ENCODE data around the gene ZC2HC1C. TPM values are rescaled to one million over a fixed set of nuclear protein-coding genes. Genes with fewer than 3 reads are reported as not detected.
A peak's percentile ranks its signal among the peaks of the same experiment; 100 is the strongest.

ZC2HC1C gene
- total and polyA plus RNA-seq, 2 donors (not counting 1 experiment from before 2014, with no cell fraction given) = 0.90 to 1.8 TPM

DNA sequence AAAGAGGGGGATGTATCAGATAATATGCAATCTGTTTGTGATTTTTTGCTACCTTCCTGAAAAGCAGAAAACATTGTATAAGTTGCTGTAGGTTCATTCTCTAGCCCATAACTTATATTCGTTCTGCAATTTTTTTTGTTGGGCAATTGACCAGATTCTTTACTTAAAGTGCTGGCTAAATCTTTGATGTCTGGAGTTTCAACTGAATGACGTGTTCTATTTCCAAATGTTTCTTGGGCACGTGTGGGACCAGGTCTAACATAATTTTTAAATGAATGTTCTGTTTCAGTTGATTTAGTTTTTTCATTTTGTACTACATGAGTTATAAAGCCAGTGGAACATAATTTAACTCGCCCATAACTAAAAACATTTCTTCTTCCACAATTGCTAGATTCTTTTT, 21.9 kb upstream of the ZC2HC1C start:
- Histone ChIP-seq H3K4me3 (replicated peaks in 1 of 4; ENCODE audit: control extremely low read depth in 1 of 4, insufficient read depth in 1 of 4, low read depth in 3 of 4, low read length in 4 of 4) (no peak overlapping the region), H3K27ac (ENCODE audit: insufficient read depth, low read length) (no peak overlapping the region), H3K4me1 (ENCODE audit: control insufficient read depth, extremely low read depth, insufficient read depth, low read length) (peaks cover 9% of the 10 kb centered on the region), H4K20me1 (ENCODE audit: control insufficient read depth, extremely low read depth, insufficient read depth, low read length) (no peaks in the 10 kb centered on the region), H3K9ac (ENCODE audit: insufficient read depth, low read length) (no peak overlapping the region), H3K9me3 (ENCODE audit: control insufficient read depth, insufficient read depth, low read depth, low read length) (no peaks in the 10 kb centered on the region), H3K79me2 (ENCODE audit: control insufficient read depth, insufficient read depth, low read length) (peaks cover 4% of the 10 kb centered on the region), H3K27me3 (ENCODE audit: control insufficient read depth, insufficient read depth, low read length) (no peaks in the 10 kb centered on the region), H3K4me2 (ENCODE audit: extremely low read depth, insufficient read depth, low read length) (peak overlapping the region; percentile 1), H3K36me3 (ENCODE audit: control insufficient read depth, insufficient read depth, low read length) (no peaks in the 10 kb centered on the region), H2AFZ (ENCODE audit: low read length) (no peak overlapping the region)
- TF ChIP-seq, protein P1, sequence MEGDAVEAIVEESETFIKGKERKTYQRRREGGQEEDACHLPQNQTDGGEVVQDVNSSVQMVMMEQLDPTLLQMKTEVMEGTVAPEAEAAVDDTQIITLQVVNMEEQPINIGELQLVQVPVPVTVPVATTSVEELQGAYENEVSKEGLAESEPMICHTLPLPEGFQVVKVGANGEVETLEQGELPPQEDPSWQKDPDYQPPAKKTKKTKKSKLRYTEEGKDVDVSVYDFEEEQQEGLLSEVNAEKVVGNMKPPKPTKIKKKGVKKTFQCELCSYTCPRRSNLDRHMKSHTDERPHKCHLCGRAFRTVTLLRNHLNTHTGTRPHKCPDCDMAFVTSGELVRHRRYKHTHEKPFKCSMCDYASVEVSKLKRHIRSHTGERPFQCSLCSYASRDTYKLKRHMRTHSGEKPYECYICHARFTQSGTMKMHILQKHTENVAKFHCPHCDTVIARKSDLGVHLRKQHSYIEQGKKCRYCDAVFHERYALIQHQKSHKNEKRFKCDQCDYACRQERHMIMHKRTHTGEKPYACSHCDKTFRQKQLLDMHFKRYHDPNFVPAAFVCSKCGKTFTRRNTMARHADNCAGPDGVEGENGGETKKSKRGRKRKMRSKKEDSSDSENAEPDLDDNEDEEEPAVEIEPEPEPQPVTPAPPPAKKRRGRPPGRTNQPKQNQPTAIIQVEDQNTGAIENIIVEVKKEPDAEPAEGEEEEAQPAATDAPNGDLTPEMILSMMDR (conservative IDR thresholded peaks at IDR 0.05 in 1 of 2, IDR thresholded peaks at IDR 0.05 in 1 of 2; ENCODE audit: low read depth in 1 of 2, low read length in 2 of 2) = no peak
- no peak for TF ChIP-seq EZH2 (IDR thresholded peaks at IDR 0.05; ENCODE audit: low read length, missing control alignments)
- DNase-seq (ENCODE audit: low read depth in 2 of 2) = peak in 1 of 2 donors; percentile 68

DNA sequence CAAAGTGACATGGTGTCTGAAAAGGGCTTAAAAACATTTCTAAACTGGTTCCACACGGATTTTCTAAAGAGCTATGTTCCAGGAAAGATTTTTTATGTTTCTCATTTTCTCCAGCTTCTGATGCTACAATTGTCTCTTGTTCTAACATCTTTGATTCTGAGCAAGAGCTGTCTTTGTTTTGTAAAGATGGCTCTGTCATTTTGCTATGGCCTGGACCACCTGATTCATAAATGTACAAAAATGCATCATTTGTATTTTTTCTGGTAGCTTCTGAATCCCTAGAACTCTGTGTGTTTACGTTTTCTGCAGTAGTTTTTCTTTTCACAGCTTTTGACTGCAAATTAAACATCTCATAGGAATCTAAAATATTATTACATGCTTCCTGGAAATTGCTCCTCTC, 21.3 kb upstream of the ZC2HC1C start:
- no peaks in the 10 kb centered on the region for H3K27me3 ChIP-seq (ENCODE audit: control insufficient read depth, insufficient read depth, low read length)
- H3K27ac ChIP-seq (ENCODE audit: insufficient read depth, low read length) = no peak overlapping the region
- no peak for DNase-seq (ENCODE audit: low read depth in 2 of 2)
- no peaks in the 10 kb centered on the region for H4K20me1 ChIP-seq (ENCODE audit: control insufficient read depth, extremely low read depth, insufficient read depth, low read length)
- no peak overlapping the region for H2AFZ ChIP-seq (ENCODE audit: low read length)
- no peak for TF ChIP-seq EZH2 (IDR thresholded peaks at IDR 0.05; ENCODE audit: low read length, missing control alignments)
- TF ChIP-seq, protein P1 (conservative IDR thresholded peaks at IDR 0.05 in 1 of 2, IDR thresholded peaks at IDR 0.05 in 1 of 2; ENCODE audit: low read depth in 1 of 2, low read length in 2 of 2) = no peak
- H3K79me2 ChIP-seq (ENCODE audit: control insufficient read depth, insufficient read depth, low read length) = peaks cover 2% of the 10 kb centered on the region
- H3K4me1 ChIP-seq (ENCODE audit: control insufficient read depth, extremely low read depth, insufficient read depth, low read length) = peaks cover 9% of the 10 kb centered on the region
- no peak overlapping the region for H3K4me2 ChIP-seq (ENCODE audit: extremely low read depth, insufficient read depth, low read length)
- no peaks in the 10 kb centered on the region for H3K36me3 ChIP-seq (ENCODE audit: control insufficient read depth, insufficient read depth, low read length)
- no peak overlapping the region for H3K9ac ChIP-seq (ENCODE audit: insufficient read depth, low read length)
- H3K4me3 ChIP-seq (replicated peaks in 1 of 4; ENCODE audit: control extremely low read depth in 1 of 4, insufficient read depth in 1 of 4, low read depth in 3 of 4, low read length in 4 of 4) = no peak overlapping the region
- no peaks in the 10 kb centered on the region for H3K9me3 ChIP-seq (ENCODE audit: control insufficient read depth, insufficient read depth, low read depth, low read length)

DNA sequence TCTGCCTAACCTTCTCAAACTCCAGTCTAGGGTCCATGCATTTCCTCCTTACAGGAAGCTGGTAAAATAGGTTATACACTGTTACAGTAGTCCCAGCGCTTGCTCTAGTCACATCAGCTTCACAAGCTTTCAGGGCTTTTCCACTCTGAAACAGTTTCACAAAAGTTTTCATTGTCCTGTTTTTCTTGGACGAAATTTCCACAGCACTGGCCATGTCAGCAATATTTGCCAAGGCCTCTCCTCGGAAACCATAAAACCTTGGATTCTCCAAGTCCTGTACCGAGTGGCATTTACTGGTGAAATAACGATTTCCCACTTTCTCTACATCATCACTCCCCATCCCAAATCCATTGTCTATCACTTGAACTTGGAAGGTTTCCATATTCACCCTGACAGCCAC, 20.3 kb upstream of the ZC2HC1C start:
- H2AFZ ChIP-seq (ENCODE audit: low read length) = no peak overlapping the region

More for the DNA sequence above, 20.3 kb upstream of the ZC2HC1C start:
- peak in 1 of 2 donors; percentile 5 for DNase-seq (ENCODE audit: low read depth in 2 of 2)
- no peaks in the 10 kb centered on the region for H3K9me3 ChIP-seq (ENCODE audit: control insufficient read depth, insufficient read depth, low read depth, low read length)
- H3K4me2 ChIP-seq (ENCODE audit: extremely low read depth, insufficient read depth, low read length) = peak overlapping the region; percentile 48
- no peaks in the 10 kb centered on the region for H4K20me1 ChIP-seq (ENCODE audit: control insufficient read depth, extremely low read depth, insufficient read depth, low read length)
- H3K4me3 ChIP-seq (replicated peaks in 1 of 4; ENCODE audit: control extremely low read depth in 1 of 4, insufficient read depth in 1 of 4, low read depth in 3 of 4, low read length in 4 of 4) = peak overlapping the region in 1 of 4 experiments; percentile 23
- H3K9ac ChIP-seq (ENCODE audit: insufficient read depth, low read length) = no peak overlapping the region
- no peaks in the 10 kb centered on the region for H3K36me3 ChIP-seq (ENCODE audit: control insufficient read depth, insufficient read depth, low read length)
- no peak for TF ChIP-seq EZH2 (IDR thresholded peaks at IDR 0.05; ENCODE audit: low read length, missing control alignments)
- TF ChIP-seq, protein P1 (conservative IDR thresholded peaks at IDR 0.05 in 1 of 2, IDR thresholded peaks at IDR 0.05 in 1 of 2; ENCODE audit: low read depth in 1 of 2, low read length in 2 of 2) = no peak
- H3K4me1 ChIP-seq (ENCODE audit: control insufficient read depth, extremely low read depth, insufficient read depth, low read length) = peaks cover 9% of the 10 kb centered on the region
- peaks cover 2% of the 10 kb centered on the region for H3K79me2 ChIP-seq (ENCODE audit: control insufficient read depth, insufficient read depth, low read length)
- H3K27me3 ChIP-seq (ENCODE audit: control insufficient read depth, insufficient read depth, low read length) = no peaks in the 10 kb centered on the region
- peak overlapping the region; percentile 43 for H3K27ac ChIP-seq (ENCODE audit: insufficient read depth, low read length)
